OCI-LY3 (cell line): ENCODE results near the gene STARD3.

Source experiments
- EZH2phosphoT487 ChIP-seq: fragments of 200-600 bp; shearing (Covaris generic); IDR thresholded peaks from 2 replicates; pipeline ENCODE4 v1.6.1; 2018; ENCODE audit warnings: antibody characterized with exemption, mixed run types, low read depth
- TF ChIP-seq, protein P1 (sequence below): fragments of 200-600, 300-600 bp; sonication (generic); IDR thresholded peaks from 2 replicates; pipeline ENCODE4 v1.5.1; 2014; ENCODE audit warnings: antibody characterized with exemption, low read length, low read depth

DNA sequence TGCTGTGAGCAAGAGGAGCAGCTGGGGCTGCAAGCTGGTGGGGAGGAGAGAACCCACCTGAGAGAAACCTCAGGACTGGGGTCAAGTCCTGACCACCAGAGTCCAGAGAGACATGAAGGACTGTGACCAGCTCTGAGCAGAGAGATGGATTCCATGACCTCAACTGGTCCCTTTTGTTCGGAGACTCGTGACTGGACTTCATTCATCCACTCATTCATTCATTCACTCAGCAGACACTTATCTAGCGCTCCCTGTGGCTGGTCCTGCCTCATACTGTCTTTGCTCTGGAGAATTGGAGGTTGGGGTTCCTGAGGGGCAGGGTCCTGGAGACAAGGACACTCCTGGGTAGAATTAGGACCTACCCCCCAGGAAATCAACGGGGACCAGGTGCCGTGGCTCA is 67.0 kb downstream of the STARD3 start:
- TF ChIP-seq, protein P1, sequence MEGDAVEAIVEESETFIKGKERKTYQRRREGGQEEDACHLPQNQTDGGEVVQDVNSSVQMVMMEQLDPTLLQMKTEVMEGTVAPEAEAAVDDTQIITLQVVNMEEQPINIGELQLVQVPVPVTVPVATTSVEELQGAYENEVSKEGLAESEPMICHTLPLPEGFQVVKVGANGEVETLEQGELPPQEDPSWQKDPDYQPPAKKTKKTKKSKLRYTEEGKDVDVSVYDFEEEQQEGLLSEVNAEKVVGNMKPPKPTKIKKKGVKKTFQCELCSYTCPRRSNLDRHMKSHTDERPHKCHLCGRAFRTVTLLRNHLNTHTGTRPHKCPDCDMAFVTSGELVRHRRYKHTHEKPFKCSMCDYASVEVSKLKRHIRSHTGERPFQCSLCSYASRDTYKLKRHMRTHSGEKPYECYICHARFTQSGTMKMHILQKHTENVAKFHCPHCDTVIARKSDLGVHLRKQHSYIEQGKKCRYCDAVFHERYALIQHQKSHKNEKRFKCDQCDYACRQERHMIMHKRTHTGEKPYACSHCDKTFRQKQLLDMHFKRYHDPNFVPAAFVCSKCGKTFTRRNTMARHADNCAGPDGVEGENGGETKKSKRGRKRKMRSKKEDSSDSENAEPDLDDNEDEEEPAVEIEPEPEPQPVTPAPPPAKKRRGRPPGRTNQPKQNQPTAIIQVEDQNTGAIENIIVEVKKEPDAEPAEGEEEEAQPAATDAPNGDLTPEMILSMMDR, result no peak
- no peak for TF ChIP-seq EZH2phosphoT487
